HepG2 (cell line): ENCODE results near the gene SLC35B4. TPM values are rescaled to one million over a fixed set of nuclear protein-coding genes. Genes with fewer than 3 reads are reported as not detected.

ENCODE experiments used
- ATAC-seq: fragments of 200-7000 bp; cut with Tn5 transposase; 3 replicates; pipeline ENCODE4 v1.9.1; 2020; ENCODE audit warnings: mild to moderate bottlenecking, moderate library complexity
- BruUV-seq: library from RNA; stranded (reverse); fragments of 400-500 nt; replicated peaks from 2 replicates; lab custom pipeline; 2021; lab: Mats Ljungman, UMichigan
- CTCF ChIA-PET: fragments of 300-600 bp; formaldehyde crosslinking; extraction: SDS; loops from one replicate; lab custom pipeline; 2021; ENCODE audit warnings: low total read pairs, inconsistent platforms, low intra/inter-chr PET ratio; lab: Yijun Ruan, JAX
- POLR2A ChIA-PET: fragments of 350-600 bp; sonication (Branson Sonifier 250); formaldehyde crosslinking; loops from one replicate; lab custom pipeline; 2020; ENCODE audit warnings: antibody characterized with exemption, inconsistent platforms; lab: Yijun Ruan, JAX
- DNase-seq: peaks from one replicate; pipeline ENCODE4 v3.0.0-alpha.2; 2015; ENCODE audit warnings: low spot score
- FAIRE-seq: peaks from 3 replicates; lab custom pipeline; 2011; peaks lifted over from hg19 to GRCh38; lab: Jason Lieb, UNC
- H2AFZ ChIP-seq: one replicate; pipeline ENCODE4 v1.6.1; 2011; ENCODE audit warnings: low read length, inconsistent platforms
- H3K27ac ChIP-seq: fragments of 300-600 bp; 3 replicates; pipeline ENCODE4 v1.8.0; 2011; ENCODE audit warnings: mixed run types, mild to moderate bottlenecking, mixed read lengths, low read length, inconsistent platforms; ENCODE audit not compliant: insufficient read depth; ENCODE audit errors: extremely low read length
- H3K27me3 ChIP-seq, 2 experiments: fragments of 200-600 bp in 1 of 2; 2 replicates in 1 of 2; 3 replicates in 1 of 2; pipeline versions ENCODE4 v1.6.0 to v1.8.0; 2011; ENCODE audit warnings: low read length in 2 of 2, mild to moderate bottlenecking in 2 of 2, moderate library complexity in 2 of 2, inconsistent platforms in 1 of 2; ENCODE audit not compliant: insufficient read depth in 2 of 2, control insufficient read depth in 1 of 2
- H3K36me3 ChIP-seq, 2 experiments: fragments of 200-600 bp in 1 of 2; replicated peaks in 1 of 2; 2 replicates in 1 of 2; 3 replicates in 1 of 2; pipeline versions ENCODE4 v1.5.1 to v1.8.0; 2011; ENCODE audit warnings: low read length in 2 of 2, inconsistent platforms in 1 of 2; ENCODE audit not compliant: insufficient read depth in 2 of 2, control insufficient read depth in 1 of 2
- H3K4me1 ChIP-seq: 2 replicates; pipeline ENCODE4 v1.5.1; 2012; ENCODE audit warnings: low read length, inconsistent platforms; ENCODE audit not compliant: insufficient read depth
- H3K4me2 ChIP-seq: 2 replicates; pipeline ENCODE4 v1.6.0; 2011; ENCODE audit warnings: low read depth, low read length, inconsistent platforms
- H3K4me3 ChIP-seq, 3 experiments: fragments of 200-600 bp in 1 of 3; sonication (generic), shearing (Covaris generic) in 1 of 3; replicated peaks in 1 of 3; 2 replicates each; pipeline ENCODE4 v1.5.1; 2011 to 2016; ENCODE audit warnings: low read length in 3 of 3, inconsistent platforms in 2 of 3, low read depth in 2 of 3, mild to moderate bottlenecking in 2 of 3, control low read depth in 1 of 3, mixed read lengths in 1 of 3; ENCODE audit not compliant: insufficient read depth in 1 of 3
- H3K79me2 ChIP-seq: one replicate; pipeline ENCODE4 v1.6.1; 2011; ENCODE audit warnings: low read length, inconsistent platforms; ENCODE audit not compliant: insufficient read depth
- H3K9ac ChIP-seq: 2 replicates; pipeline ENCODE4 v1.6.0; 2011; ENCODE audit warnings: mild to moderate bottlenecking, low read depth, low read length, inconsistent platforms; ENCODE audit not compliant: insufficient read depth
- H3K9me3 ChIP-seq: 2 replicates; pipeline ENCODE4 v1.5.1; 2012; ENCODE audit warnings: mild to moderate bottlenecking, low read length
- H4K20me1 ChIP-seq: 2 replicates; pipeline ENCODE4 v1.6.0; 2011; ENCODE audit warnings: inconsistent platforms, mild to moderate bottlenecking, low read length, moderate library complexity; ENCODE audit not compliant: insufficient read depth
- CTCF ChIP-seq: sonication (generic); formaldehyde crosslinking; IDR thresholded peaks from 2 replicates; pipeline ENCODE4 v1.5.0; 2020; ENCODE audit warnings: mild to moderate bottlenecking, missing genetic modification reagents, moderate library complexity
- GABPA ChIP-seq, 2 experiments: IDR thresholded peaks; 2 replicates each; pipeline ENCODE4 v1.6.1; 2011 to 2016; ENCODE audit warnings: low read depth in 2 of 2, low read length in 1 of 2, missing biosample characterization in 1 of 2, missing genetic modification characterization in 1 of 2
- GFI1 ChIP-seq: sonication (generic); formaldehyde crosslinking; IDR thresholded peaks from 2 replicates; pipeline ENCODE4 v1.5.0; 2020; ENCODE audit warnings: missing genetic modification reagents, mild to moderate bottlenecking, borderline replicate concordance
- HDAC2 ChIP-seq: sonication (generic); formaldehyde crosslinking; IDR thresholded peaks from 2 replicates; pipeline ENCODE4 v1.4.0; 2020; ENCODE audit warnings: missing genetic modification reagents
- NKX3-1 ChIP-seq: sonication (generic); formaldehyde crosslinking; IDR thresholded peaks from 2 replicates; pipeline ENCODE4 v1.5.0; 2020; ENCODE audit warnings: missing genetic modification reagents
- RAD21 ChIP-seq: fragments of 450-650 bp; formaldehyde crosslinking; IDR thresholded peaks from 2 replicates; pipeline ENCODE4 v1.5.0; 2020; ENCODE audit warnings: mild to moderate bottlenecking
- SMC3 ChIP-seq: IDR thresholded peaks from 2 replicates; pipeline ENCODE4 v1.6.1; 2011; ENCODE audit warnings: low read length, improper control_type of control experiment
- STAG1 ChIP-seq: sonication (generic); formaldehyde crosslinking; IDR thresholded peaks from 2 replicates; pipeline ENCODE4 v1.4.0; 2020; ENCODE audit warnings: missing genetic modification reagents
- ZNF816 ChIP-seq: sonication (generic); formaldehyde crosslinking; IDR thresholded peaks from 2 replicates; pipeline ENCODE4 v1.8.0; 2022; ENCODE audit warnings: missing genetic modification reagents, mild to moderate bottlenecking, borderline replicate concordance
- WGBS: methylation state at CpG from one replicate; pipeline ENCODE4 v1.1.6; 2017; ENCODE audit warnings: low lambda C conversion rate; 5-methylcytosine and 5-hydroxymethylcytosine counted together
- in situ Hi-C: cut with HindIII; loops from 2 replicates; pipeline ENCODE4 v1.10.0; 2017; ENCODE audit warnings: low pct_unique_long_range_greater_than_20kb; ENCODE audit not compliant: extremely low pct_ligation_motif_present
- intact Hi-C: fragments of 100-400 bp; cut with micrococcal nuclease; formaldehyde crosslinking; loops from one replicate; pipeline ENCODE4 v1.10.0; 2022; ENCODE audit not compliant: unreplicated experiment
- polyA plus RNA-seq, 8 experiments: library from polyadenylated mRNA; depleted of rRNA in 3 of 8; stranded (reverse) in 7 of 8; unstranded in 1 of 8; fragments of >200 nt; fragmentation: Illumina TruSeq in 4 of 8; extraction: Trizol in 4 of 8; gene quantifications; 2 replicates each; pipeline versions ENCODE4 v1.2.1 to v1.2.3, GENCODE V29; 2011 to 2016; ENCODE audit warnings: low read depth in 4 of 8, missing spikeins in 1 of 8, mixed read lengths in 1 of 8; ENCODE audit not compliant: insufficient read depth in 1 of 8
- total RNA-seq, 5 experiments: library from RNA; depleted of rRNA; stranded (reverse); fragments of >200 nt; fragmentation: Illumina TruSeq; extraction: Trizol; gene quantifications; 2 replicates each; pipeline ENCODE4 v1.2.3, GENCODE V29; 2016; ENCODE audit warnings: low read depth in 1 of 5

The SLC35B4 gene
- total and polyA plus RNA-seq, 2 of the 13 experiments (the other 11 are each of a cell fraction or from before 2014, with no cell fraction given): 17.1 to 17.8 TPM

GRCh38 chr7:134327896-134328295 is 11.2 kb upstream of the SLC35B4 start:
- ATAC-seq (peak; percentile 89), FAIRE-seq (peak; percentile 60), DNase-seq (peak; percentile 57)
- H3K9me3 ChIP-seq: no peaks in the 10 kb centered on the region
- ChIA-PET CTCF (interaction anchor here (1.1 kb wide), 1 partner anchor 93 kb away, joined by 4 read pairs; no protein-coding TSS in a partner anchor), POLR2A (no interaction called here)
- 0 out of 5 replicates have a peak, but pooled peaks cover 0 to 3% of the 10 kb centered on the region in 2 experiments for H3K27me3 ChIP-seq
- H3K36me3 ChIP-seq: no peaks in the 10 kb centered on the region
- H3K4me3 ChIP-seq: no peak overlapping the region
- H4K20me1 ChIP-seq: no peaks in the 10 kb centered on the region; the same call in 1 of the 2 replicates
- H3K27ac ChIP-seq: no peak overlapping the region
- H2AFZ ChIP-seq: no peak overlapping the region
- intact Hi-C loops (loop anchor here (5.0 kb wide), 1 partner anchor 186 kb away; no protein-coding TSS in a partner anchor), in situ Hi-C loops (no loop called here)
- H3K9ac ChIP-seq: no peak overlapping the region
- no TSS peak for BruUV-seq
- no peaks in the 10 kb centered on the region for H3K79me2 ChIP-seq
- WGBS: 3% methylated on average over 7 of the region's 7 CpGs
- no peak overlapping the region for H3K4me2 ChIP-seq
- TF ChIP-seq GABPA (IDR thresholded peaks at IDR 0.05; ENCODE audit: low read depth, low read length) (no peak), GABPA (CRISPR knock-in tag; IDR thresholded peaks at IDR 0.05; ENCODE audit: low read depth) (0 out of 2 replicates have a peak, but pooled peaks have one; percentile 27), SMC3 (peak; percentile 53; the same call in 1 of the 2 replicates), NKX3-1 (CRISPR knock-in tag) (no peak), CTCF (CRISPR knock-in tag) (peak; percentile 75), STAG1 (CRISPR knock-in tag) (peak; percentile 66), ZNF816 (no peak), RAD21 (CRISPR knock-in tag) (peak; percentile 43; the same call in 1 of the 2 replicates), HDAC2 (CRISPR knock-in tag) (no peak), GFI1 (CRISPR knock-in tag) (no peak)
- TF ChIP-seq, all 625 proteins: peak for 5
- peaks cover 22% of the 10 kb centered on the region for H3K4me1 ChIP-seq
